ENCODE data around the gene LOXL4. TPM values are rescaled to one million over a fixed set of nuclear protein-coding genes. Genes with fewer than 3 reads are reported as not detected.

LOXL4 gene
- polyA plus RNA-seq, 3 donors = 0.03 to 0.05 TPM; not detected in 1

GRCh38 chr10:98272656-98273055 is 4.7 kb upstream of the LOXL4 start:
- Mint-ChIP-seq H3K4me1 (peaks cover 10% of the 10 kb centered on the region), H3K9me3 (peaks cover 0 to 9% (median 4%) of the 10 kb centered on the region in 7 donors), H3K36me3 (peaks cover 0 to 2% of the 10 kb centered on the region in 2 donors), H3K4me3 (no peak overlapping the region), H3K27ac (no peak overlapping the region), H3K27me3 (ENCODE audit: low read depth in 3 of 3) (peaks cover 29 to 50% (median 37%) of the 10 kb centered on the region in 3 donors)
- Histone ChIP-seq H3K9me3 (replicated peaks in 1 of 2; ENCODE audit: control insufficient read depth in 1 of 2, insufficient read depth in 1 of 2, low read length in 2 of 2) (peaks cover 0 to 4% of the 10 kb centered on the region in 2 donors), H3K9ac (ENCODE audit: insufficient read depth, low read length, poor library complexity, severe bottlenecking) (no peak overlapping the region), H3K4me3 (replicated peaks in 1 of 3; ENCODE audit: low read depth in 2 of 3, low read length in 3 of 3) (no peak overlapping the region), H2AFZ (ENCODE audit: insufficient read depth, low read depth, low read length, poor library complexity, severe bottlenecking) (no peak overlapping the region), H3K79me2 (ENCODE audit: insufficient read depth, low read length) (no peaks in the 10 kb centered on the region), H3K27ac (ENCODE audit: low read depth in 1 of 2, low read length in 2 of 2) (no peak overlapping the region), H3K27me3 (ENCODE audit: control insufficient read depth in 2 of 2, insufficient read depth in 2 of 2, low read length in 2 of 2) (peaks cover 8 to 25% of the 10 kb centered on the region in 2 donors), H3K4me2 (replicated peaks; ENCODE audit: extremely low read depth, low read length, poor library complexity, severe bottlenecking) (no peak overlapping the region), H4K20me1 (ENCODE audit: insufficient read depth, low read length) (no peaks in the 10 kb centered on the region), H3K4me1 (ENCODE audit: control insufficient read depth in 1 of 2, insufficient read depth in 2 of 2, low read length in 2 of 2) (peaks cover 4 to 6% of the 10 kb centered on the region in 2 donors), H3K36me3 (replicated peaks in 1 of 2; ENCODE audit: control insufficient read depth in 1 of 2, insufficient read depth in 2 of 2, low read length in 2 of 2) (no peaks in the 10 kb centered on the region)
- DNase-seq = no peak
- intact Hi-C loops (cut with micrococcal nuclease) = no loop called here
- no peak for TF ChIP-seq CTCF (IDR thresholded peaks at IDR 0.05)
- WGBS (ENCODE audit: insufficient coverage) = 89% methylated on average over 10 of the region's 10 CpGs

GRCh38 chr10:98272245-98272644 is 4.3 kb upstream of the LOXL4 start:
- Histone ChIP-seq H3K4me3 (replicated peaks in 1 of 3; ENCODE audit: low read depth in 2 of 3, low read length in 3 of 3) (no peak overlapping the region), H3K4me1 (ENCODE audit: control insufficient read depth in 1 of 2, insufficient read depth in 2 of 2, low read length in 2 of 2) (peaks cover 7 to 8% of the 10 kb centered on the region in 2 donors), H3K9me3 (replicated peaks in 1 of 2; ENCODE audit: control insufficient read depth in 1 of 2, insufficient read depth in 1 of 2, low read length in 2 of 2) (peaks cover 0 to 4% of the 10 kb centered on the region in 2 donors), H3K9ac (ENCODE audit: insufficient read depth, low read length, poor library complexity, severe bottlenecking) (no peak overlapping the region), H2AFZ (ENCODE audit: insufficient read depth, low read depth, low read length, poor library complexity, severe bottlenecking) (no peak overlapping the region), H3K4me2 (replicated peaks; ENCODE audit: extremely low read depth, low read length, poor library complexity, severe bottlenecking) (no peak overlapping the region), H3K36me3 (replicated peaks in 1 of 2; ENCODE audit: control insufficient read depth in 1 of 2, insufficient read depth in 2 of 2, low read length in 2 of 2) (no peaks in the 10 kb centered on the region), H3K27ac (ENCODE audit: low read depth in 1 of 2, low read length in 2 of 2) (no peak overlapping the region), H3K79me2 (ENCODE audit: insufficient read depth, low read length) (no peaks in the 10 kb centered on the region), H4K20me1 (ENCODE audit: insufficient read depth, low read length) (no peaks in the 10 kb centered on the region), H3K27me3 (ENCODE audit: control insufficient read depth in 2 of 2, insufficient read depth in 2 of 2, low read length in 2 of 2) (peaks cover 11 to 29% of the 10 kb centered on the region in 2 donors)
- intact Hi-C loops (cut with micrococcal nuclease) = no loop called here
- Mint-ChIP-seq H3K36me3 (peaks cover 0 to 3% of the 10 kb centered on the region in 2 donors), H3K27ac (no peak overlapping the region), H3K27me3 (ENCODE audit: low read depth in 3 of 3) (peaks cover 33 to 54% (median 38%) of the 10 kb centered on the region in 3 donors), H3K4me1 (peaks cover 13% of the 10 kb centered on the region), H3K9me3 (peaks cover 0 to 10% (median 4%) of the 10 kb centered on the region in 7 donors), H3K4me3 (no peak overlapping the region)
- no peak for DNase-seq
- TF ChIP-seq CTCF (IDR thresholded peaks at IDR 0.05) = no peak
- WGBS (ENCODE audit: insufficient coverage) = 84% methylated on average over 7 of the region's 8 CpGs
